ENCODE data around the gene PRSS2. TPM values are rescaled to one million over a fixed set of nuclear protein-coding genes. Genes with fewer than 3 reads are reported as not detected.

Gene PRSS2
- total RNA-seq, 1 experiment from 2014 or later = 22.4 TPM

- in situ Hi-C loops (cut with HindIII; ENCODE audit: low pct_unique_long_range_greater_than_20kb, low sequenced_read_pairs) = no loop called here
- Histone ChIP-seq H3K9me3 (ENCODE audit: control insufficient read depth, insufficient read depth, low read depth, low read length) (no peaks in the 10 kb centered on the region), H3K36me3 (ENCODE audit: control insufficient read depth, insufficient read depth, low read length) (no peaks in the 10 kb centered on the region), H3K4me3 (ENCODE audit: low read depth in 2 of 2, low read length in 2 of 2) (no peak overlapping the region), H3K4me1 (ENCODE audit: control insufficient read depth, insufficient read depth, low read length) (no peaks in the 10 kb centered on the region), H3K27ac (ENCODE audit: low read length) (no peak overlapping the region), H3K27me3 (ENCODE audit: control insufficient read depth, insufficient read depth, low read length) (peaks cover 6% of the 10 kb centered on the region; the same call in 1 of the 2 replicates)
- no peak for TF ChIP-seq SIN3A (IDR thresholded peaks at IDR 0.05; ENCODE audit: borderline replicate concordance, insufficient read depth, low read depth, low read length)
- no peak for TF ChIP-seq TCF7L2 (IDR thresholded peaks at IDR 0.05; ENCODE audit: low read depth, low read length)
- TF ChIP-seq CTCF (IDR thresholded peaks at IDR 0.05) = no peak
- ATAC-seq = no peak
- ChIA-PET CTCF (interaction anchor here (0.6 to 1.6 kb wide), 4 partner anchors 9 to 196 kb away, joined by 5 to 17 read pairs (median 8); no protein-coding TSS in a partner anchor), POLR2A (no interaction called here)
- DNase-seq (ENCODE audit: low read depth, low spot score) = no peak
- no TSS peak for BruUV-seq (replicated peaks)
- intact Hi-C loops (cut with micrococcal nuclease; ENCODE audit: unreplicated experiment) = loop anchor here (10.0 kb wide), 2 partner anchors 69 to 179 kb away; no protein-coding TSS in a partner anchor
Measured at GRCh38 chr7:142784096-142784495, 13.3 kb downstream of the PRSS2 start.

DNA sequence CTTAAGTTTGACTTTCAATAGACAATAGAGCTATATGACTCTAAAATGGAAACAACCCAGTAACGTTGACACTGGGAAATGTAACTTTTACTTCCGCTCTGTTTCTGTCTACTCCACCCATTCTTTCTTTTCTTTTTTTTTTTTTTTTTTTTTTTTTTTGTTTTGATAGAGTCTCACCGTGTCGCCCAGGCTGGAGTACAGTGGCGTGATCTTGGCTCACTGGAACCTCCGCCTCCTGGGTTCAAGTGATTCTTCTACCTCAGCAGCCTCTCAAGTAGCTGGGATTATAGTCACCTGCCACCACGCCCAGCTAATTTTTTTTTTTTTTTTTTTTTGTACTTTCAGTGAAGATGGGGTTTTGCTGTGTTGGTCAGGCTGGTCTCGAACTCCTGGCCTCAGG lies 13.9 kb downstream of the PRSS2 start:
- no peak overlapping the region for H3K4me3 ChIP-seq (ENCODE audit: low read depth in 2 of 2, low read length in 2 of 2)
- ATAC-seq = no peak
- CTCF ChIA-PET = interaction anchor here (0.6 to 0.7 kb wide), 3 partner anchors 8 to 196 kb away, joined by 6 to 17 read pairs (median 10); no protein-coding TSS in a partner anchor
- no peaks in the 10 kb centered on the region for H3K4me1 ChIP-seq (ENCODE audit: control insufficient read depth, insufficient read depth, low read length)
- BruUV-seq (replicated peaks) = no TSS peak
- TF ChIP-seq SIN3A (IDR thresholded peaks at IDR 0.05; ENCODE audit: borderline replicate concordance, insufficient read depth, low read depth, low read length) = no peak
- TF ChIP-seq, protein P1, sequence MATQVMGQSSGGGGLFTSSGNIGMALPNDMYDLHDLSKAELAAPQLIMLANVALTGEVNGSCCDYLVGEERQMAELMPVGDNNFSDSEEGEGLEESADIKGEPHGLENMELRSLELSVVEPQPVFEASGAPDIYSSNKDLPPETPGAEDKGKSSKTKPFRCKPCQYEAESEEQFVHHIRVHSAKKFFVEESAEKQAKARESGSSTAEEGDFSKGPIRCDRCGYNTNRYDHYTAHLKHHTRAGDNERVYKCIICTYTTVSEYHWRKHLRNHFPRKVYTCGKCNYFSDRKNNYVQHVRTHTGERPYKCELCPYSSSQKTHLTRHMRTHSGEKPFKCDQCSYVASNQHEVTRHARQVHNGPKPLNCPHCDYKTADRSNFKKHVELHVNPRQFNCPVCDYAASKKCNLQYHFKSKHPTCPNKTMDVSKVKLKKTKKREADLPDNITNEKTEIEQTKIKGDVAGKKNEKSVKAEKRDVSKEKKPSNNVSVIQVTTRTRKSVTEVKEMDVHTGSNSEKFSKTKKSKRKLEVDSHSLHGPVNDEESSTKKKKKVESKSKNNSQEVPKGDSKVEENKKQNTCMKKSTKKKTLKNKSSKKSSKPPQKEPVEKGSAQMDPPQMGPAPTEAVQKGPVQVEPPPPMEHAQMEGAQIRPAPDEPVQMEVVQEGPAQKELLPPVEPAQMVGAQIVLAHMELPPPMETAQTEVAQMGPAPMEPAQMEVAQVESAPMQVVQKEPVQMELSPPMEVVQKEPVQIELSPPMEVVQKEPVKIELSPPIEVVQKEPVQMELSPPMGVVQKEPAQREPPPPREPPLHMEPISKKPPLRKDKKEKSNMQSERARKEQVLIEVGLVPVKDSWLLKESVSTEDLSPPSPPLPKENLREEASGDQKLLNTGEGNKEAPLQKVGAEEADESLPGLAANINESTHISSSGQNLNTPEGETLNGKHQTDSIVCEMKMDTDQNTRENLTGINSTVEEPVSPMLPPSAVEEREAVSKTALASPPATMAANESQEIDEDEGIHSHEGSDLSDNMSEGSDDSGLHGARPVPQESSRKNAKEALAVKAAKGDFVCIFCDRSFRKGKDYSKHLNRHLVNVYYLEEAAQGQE (IDR thresholded peaks at IDR 0.05; ENCODE audit: insufficient read depth in 1 of 2, low read depth in 2 of 2, low read length in 1 of 2) = no peak
- no peak for TF ChIP-seq TCF7L2 (IDR thresholded peaks at IDR 0.05; ENCODE audit: low read depth, low read length)
- TF ChIP-seq POLR2AphosphoS5 (IDR thresholded peaks at IDR 0.05; ENCODE audit: low read depth, low read length) = no peak
- TF ChIP-seq CTCF (IDR thresholded peaks at IDR 0.05) = no peak
- no peaks in the 10 kb centered on the region for H3K36me3 ChIP-seq (ENCODE audit: control insufficient read depth, insufficient read depth, low read length)
- no peak for DNase-seq (ENCODE audit: low read depth, low spot score)
- intact Hi-C loops (cut with micrococcal nuclease; ENCODE audit: unreplicated experiment) (loop anchor here (10.0 kb wide), 2 partner anchors 70 to 180 kb away; no protein-coding TSS in a partner anchor), in situ Hi-C loops (cut with HindIII; ENCODE audit: low pct_unique_long_range_greater_than_20kb, low sequenced_read_pairs) (no loop called here)
- no peak overlapping the region for H3K27ac ChIP-seq (ENCODE audit: low read length)
- H3K27me3 ChIP-seq (ENCODE audit: control insufficient read depth, insufficient read depth, low read length) = peaks cover 6% of the 10 kb centered on the region; the same call in 1 of the 2 replicates
- POLR2A ChIA-PET = no interaction called here
- no peaks in the 10 kb centered on the region for H3K9me3 ChIP-seq (ENCODE audit: control insufficient read depth, insufficient read depth, low read depth, low read length)
